Activated gamma-delta T cell treated with Interleukin-2 at 50 U/mL for 16 hours (primary cell): Measurements from ENCODE around the gene PARP2.
A peak's percentile ranks its signal among the peaks of the same experiment; 100 is the strongest.
"Not testable (repeated sequence)": the region's sequence is repeated elsewhere in the genome, so short reads cannot be mapped to it uniquely, and the experiment has no call there.

ENCODE experiments used
- DNase-seq: peaks from one replicate; pipeline ENCODE4 v3.0.0-alpha.2; 2020

PARP2 gene, protein sequence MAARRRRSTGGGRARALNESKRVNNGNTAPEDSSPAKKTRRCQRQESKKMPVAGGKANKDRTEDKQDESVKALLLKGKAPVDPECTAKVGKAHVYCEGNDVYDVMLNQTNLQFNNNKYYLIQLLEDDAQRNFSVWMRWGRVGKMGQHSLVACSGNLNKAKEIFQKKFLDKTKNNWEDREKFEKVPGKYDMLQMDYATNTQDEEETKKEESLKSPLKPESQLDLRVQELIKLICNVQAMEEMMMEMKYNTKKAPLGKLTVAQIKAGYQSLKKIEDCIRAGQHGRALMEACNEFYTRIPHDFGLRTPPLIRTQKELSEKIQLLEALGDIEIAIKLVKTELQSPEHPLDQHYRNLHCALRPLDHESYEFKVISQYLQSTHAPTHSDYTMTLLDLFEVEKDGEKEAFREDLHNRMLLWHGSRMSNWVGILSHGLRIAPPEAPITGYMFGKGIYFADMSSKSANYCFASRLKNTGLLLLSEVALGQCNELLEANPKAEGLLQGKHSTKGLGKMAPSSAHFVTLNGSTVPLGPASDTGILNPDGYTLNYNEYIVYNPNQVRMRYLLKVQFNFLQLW

DNA sequence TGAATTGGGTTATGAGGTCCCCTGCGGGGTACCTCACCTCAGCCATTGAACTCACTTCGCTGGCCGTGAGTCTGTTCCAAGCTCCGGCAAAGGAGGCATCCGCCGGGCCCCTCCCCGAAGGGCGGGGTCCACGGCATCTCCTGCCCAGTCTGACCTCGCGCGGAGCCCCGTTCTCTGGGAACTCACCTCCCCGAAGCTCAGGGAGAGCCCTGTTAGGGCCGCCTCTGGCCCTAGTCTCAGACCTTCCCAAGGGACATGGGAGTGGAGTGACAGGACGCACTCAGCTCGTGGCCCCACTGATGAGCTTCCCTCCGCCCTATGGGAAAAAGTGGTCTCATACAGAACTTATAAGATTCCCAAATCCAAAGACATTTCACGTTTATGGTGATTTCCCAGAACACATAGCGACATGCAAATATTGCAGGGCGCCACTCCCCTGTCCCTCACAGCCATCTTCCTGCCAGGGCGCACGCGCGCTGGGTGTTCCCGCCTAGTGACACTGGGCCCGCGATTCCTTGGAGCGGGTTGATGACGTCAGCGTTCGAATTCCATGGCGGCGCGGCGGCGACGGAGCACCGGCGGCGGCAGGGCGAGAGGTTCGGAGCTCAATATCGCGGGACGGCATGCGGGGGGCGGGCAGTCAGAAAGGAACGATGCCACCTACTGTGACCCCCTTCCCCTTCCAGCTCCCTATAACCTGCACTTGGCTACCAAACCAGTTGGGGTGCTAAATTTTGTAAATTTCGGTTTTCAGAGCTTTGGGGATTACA is at the start of gene PARP2:
Gene PARP2, plus strand, starts transcription at position 544 of the 770 bp plus-strand sequence. Its CDS starts 7 bp downstream, at position 551.
- peak; percentile 80 for DNase-seq

DNA sequence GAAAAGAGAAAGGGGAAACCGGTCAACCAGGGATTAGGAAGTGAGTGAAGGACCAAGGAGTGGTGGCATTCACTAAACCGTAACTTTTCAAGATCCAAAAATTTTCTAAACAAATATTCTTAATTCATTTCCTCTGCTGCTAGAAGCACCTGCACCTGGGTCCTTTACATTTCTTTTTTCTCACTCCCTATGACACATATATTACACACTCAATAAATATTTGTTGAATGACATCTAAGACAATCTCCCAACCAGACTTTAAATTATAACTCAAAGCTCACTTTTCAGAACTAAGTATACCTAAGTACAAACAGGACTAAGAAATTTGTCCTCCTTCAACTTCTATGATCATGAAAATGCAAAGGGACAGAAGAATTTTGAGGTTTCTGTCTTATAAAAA is 48.8 kb upstream of the PARP2 start:
- DNase-seq, result no peak

DNA sequence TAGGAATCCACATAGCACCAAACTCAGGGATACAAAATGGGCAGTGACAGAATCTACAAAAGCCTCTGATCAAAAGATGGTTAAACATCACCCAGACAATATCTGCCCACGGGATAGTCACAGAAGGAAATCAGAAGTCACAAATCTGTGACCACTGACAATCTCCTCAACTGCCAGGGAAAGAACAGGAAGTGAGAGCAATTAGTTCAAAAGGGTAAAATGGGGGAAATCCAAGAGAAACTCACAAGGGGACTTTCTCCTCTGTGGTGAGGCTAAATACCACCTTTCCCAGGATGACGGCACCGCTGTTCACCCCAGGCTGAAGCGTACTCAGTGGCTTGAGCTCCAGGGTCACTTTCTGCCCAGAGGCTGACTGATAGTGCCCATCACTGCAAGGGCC is 48.4 kb upstream of the PARP2 start:
- no peak for DNase-seq

DNA sequence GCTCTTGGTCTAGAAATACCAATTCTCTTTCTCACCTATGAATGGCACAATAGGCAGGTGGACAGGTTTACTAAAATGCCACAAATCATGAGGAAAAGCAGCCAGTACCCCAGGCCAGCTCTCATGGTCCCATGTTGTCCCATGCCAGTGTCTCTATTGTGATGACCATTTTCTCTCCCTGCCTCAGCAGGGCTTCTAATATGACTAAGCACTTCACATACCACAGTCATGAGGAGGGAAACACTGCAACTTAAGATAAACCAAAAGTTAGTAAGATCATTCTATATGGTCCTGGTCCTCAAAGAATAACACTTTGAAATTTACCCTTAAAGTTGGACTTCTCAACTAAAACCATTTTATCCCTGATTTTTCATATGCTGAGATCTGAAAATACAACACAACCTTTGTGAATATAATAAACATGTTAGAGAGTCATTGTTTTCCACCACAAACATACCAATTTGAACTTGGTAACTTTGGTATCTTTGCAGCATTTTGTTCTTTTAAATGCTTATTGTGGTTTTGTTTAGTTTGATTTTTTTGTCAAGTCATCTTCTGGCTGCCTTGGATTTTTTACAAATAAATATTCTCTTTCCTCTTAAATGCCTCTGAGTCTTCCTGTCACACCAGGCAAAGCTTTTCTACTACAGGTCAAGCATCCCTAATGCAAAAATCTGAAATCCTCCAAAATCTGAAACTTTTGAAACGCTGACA is 41.2 kb upstream of the PARP2 start:
- no peak for DNase-seq

DNA sequence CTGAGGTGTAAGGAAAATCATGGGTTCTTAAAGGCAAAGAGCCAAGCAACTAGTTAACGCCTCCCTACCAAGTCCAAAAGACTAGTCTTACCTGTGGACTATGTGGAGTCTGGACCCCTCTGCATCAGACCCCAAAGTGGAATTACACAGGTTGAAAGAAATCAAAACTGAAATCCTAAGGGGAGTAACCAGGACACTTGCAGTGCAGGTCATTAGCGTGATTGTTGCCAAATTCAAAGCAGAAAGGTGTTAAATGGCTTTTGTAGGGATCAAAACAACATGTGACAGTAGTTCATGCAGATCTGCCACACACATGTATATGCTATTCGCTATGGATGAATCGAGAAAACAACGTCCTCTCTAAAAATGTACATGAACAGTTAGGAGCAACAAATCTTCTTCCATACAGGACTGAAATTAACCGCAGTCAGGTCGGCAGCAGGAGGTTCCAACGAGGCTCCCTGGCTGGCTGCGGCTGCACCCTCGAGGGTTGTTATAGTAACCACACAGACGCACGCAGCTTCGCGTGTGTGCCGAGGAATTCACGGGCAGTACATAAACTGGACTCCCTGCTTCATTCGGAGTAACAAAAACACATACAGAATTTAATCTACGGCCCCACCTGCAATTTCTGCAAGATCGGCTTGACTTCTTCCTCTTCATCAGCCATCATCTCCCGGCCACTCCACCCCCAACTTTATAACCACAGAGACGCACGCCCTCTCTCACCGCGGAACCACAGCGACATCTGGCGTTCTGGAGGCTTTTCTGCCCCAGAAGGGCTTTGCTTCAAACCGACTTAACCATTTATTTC is 38.0 kb upstream of the PARP2 start, which contains the start of gene TTC5:
Gene TTC5, minus strand, starts transcription at position 687 of the 814 bp plus-strand sequence. Its CDS starts 14 bp downstream, at position 673.
- peak; percentile 90 for DNase-seq

DNA sequence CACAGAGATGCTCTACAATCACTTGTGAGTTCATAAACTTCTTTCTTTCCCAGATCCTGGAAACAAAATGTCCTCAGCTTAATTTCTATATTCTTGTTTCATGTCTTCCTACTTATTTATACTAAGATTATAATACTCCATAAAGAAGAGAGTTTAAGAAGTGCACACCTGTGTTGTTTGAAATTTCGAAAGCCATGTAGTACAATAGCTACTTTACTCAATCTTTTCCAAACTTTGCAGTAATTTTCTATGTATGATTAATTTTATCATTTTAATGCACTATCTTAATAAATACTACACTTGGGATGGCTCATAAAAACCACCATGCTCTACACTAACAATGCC is 37.4 kb upstream of the PARP2 start:
- DNase-seq, result no peak

DNA sequence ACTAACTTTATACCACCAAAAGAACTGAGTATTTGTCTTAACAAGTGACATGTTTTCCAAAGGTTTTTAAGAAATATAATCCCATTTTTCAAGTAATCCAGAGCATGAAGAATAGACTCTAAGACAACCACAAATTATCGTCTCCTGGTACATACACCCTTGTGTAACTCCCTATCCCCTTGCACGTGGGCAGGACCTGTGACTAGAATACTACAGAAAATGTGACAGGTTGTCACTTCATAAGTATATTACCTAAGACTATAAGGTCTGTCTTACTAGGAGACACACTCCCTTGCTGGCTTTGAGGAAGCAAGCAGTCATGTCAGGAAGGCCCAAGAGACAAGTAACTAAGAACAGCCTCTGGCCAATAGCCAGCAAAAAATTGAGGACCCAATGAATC is 29.4 kb upstream of the PARP2 start:
- DNase-seq, result no peak

DNA sequence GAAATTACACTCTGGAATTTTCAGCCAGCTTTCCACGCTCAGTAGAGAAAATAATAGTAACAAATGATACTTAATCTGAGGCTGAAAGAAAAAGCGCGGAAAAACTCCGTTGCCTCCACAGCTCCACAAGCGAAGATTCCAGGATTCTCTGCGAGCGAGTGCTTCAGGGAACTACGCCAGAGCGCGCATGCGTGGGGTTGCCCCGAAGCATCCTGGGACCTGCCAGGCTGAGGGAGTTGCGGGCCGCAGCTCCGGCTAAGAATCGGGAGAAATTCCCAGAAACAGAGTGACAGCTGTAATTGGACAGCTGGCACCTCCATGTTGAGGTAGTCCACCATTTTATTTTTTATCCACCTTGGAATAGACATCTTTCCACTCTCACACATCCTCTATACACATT is 25.7 kb upstream of the PARP2 start:
- DNase-seq, result no peak

DNA sequence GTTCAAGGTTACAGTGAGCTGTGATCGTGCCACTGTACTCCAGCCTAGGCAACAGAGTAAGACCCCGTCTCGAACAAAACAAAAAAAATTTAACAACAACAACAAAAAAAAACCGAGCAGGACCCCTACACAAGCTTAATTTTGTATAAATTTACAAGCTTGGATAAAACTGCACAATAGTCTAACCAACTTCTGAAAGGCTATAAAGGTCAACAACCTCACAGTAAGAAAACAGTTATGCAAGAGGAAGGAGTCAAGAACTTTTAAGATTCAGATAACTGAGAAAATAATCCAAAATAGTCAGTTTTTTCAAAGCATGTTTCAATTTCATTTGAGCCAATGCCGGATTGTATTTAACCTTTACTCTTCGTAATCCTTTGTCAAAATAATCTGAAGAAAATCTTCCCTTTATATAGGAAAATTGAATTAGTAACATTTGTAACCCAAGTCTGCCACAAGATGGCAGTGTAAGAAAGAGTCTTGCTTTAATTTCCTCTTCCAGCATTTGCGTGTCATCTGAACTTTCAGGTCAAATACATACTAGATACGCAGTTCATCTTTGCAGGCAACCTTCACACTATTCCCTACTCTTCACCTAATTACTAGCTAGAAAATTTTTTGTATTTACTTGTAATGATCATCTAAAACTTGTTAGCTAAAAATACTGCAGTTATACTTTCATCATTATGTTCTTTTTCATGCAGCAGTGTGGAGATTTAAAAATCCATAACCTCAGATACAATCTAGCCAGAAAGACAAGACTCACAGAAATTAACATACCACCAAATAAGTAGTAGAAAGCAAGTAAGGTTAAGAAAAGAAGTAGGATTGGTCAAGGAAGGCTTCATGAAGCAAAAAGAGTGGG is 16.2 kb upstream of the PARP2 start:
- DNase-seq, result peak; percentile 19

DNA sequence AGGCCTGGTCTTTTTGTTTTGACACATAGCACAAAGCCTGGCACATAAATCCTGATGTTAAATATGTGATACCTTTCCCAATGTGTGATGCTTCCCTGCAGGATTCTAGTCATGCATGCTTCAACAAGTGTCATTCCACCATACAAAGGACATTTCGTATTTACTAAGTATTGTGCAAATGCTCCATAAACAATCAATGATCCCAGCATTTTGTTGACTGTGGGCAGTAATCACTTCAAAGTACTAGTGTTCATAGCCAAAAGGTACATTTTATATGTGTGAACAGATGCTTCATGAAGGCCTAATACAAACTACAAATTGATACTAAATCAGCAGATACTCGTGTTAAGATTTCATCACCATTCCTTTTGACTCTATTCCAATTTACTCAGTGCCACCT is 14.7 kb upstream of the PARP2 start:
- no peak for DNase-seq

DNA sequence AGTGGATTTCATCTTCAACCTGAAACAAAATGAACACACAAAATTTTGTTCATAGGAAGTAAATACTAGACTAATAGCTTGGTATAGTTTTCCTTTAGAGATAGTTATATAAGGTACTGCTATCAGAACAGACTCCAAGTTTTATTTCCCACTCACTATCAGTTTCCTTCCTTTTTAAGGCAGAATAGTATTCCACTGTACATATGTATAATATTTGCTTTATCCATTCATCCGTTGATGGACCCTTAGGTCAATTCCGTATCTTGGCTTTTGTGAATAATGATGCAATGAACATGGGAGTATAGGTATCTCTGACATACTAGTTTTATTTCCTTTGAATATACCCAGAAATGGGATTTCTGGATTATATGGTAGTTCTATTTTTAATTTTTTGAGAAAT is 14.1 kb upstream of the PARP2 start:
- DNase-seq, result no peak

DNA sequence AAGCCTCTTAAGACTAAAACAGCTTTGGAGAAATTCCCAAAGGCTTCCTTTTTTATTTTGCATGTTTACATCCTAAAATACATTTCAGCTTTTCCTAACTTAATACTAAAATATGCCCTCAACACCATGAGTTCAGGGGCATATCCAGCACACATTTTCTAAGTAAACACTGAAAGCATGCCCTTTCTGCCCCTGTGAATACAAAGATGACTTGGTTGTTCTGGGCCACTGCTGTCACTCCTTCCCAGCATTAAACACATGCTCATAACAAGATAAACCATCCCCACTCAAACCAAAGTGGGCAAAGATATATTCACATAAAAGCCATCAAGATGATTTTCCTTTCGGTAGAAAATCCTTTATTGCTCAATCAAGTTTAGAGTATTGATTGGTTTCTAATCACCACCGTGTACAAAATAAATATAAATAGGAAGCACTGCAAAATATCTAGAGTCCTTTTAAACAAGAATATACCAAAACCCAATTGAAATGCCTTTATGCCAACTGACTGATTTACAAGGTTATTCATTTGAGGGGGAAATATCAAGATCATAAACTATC is 12.3 kb upstream of the PARP2 start:
- DNase-seq, result no peak

DNA sequence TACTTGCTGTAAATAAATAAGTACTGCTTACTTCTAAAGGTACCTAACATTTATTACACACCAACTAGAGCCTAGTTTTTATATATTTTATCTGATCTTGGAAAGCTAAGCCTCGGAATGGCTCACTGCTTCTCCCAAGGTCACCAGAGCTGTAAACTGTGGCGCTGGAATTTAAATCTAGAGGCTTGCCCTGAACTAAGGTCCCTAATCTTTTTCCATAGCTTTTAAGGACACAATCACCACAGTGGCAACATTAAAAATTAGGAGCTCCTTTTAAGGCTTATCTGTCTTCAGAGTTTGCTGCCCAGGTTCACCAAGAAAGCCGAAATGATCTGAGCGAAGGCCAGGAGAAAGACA is 11.0 kb upstream of the PARP2 start:
- no peak for DNase-seq

DNA sequence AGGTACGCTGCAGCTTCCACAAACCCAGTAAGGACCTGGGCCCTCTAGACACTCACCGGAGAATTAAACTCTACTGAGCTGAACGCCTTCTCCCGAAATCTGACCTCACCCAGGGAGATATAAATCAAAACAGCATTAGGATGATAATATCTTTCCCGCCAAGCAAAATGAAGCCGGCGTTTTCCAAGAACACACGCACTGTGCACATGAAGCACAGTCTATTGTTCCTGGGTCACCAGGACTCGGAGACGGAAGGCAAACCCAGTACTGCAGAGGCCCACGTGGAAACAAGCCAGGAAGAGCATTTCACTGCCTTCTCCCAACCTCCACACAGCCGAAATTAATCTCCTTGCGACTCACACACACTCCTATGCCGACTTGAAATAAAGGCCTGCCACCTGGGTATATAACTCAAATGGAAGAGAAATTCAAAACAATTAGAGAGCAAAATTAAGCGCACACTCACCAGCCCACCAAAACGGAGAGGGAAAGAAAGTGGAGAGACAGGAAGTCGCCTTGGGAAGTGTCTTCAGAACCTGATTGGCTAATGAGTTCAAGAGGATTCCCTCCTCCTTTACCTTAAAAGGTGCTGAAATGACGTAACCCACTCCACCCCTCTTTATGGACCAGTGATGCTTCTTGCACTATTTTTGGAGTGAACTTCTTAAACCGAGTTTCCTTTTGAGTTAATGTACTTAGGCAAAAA is 10.5 kb upstream of the PARP2 start, which contains the start of gene CCNB1IP1:
Gene CCNB1IP1, minus strand, starts transcription at position 492 of the 706 bp plus-strand sequence. CDS start 16,756 bp downstream, outside the sequence.
- DNase-seq, result peak; percentile 38

DNA sequence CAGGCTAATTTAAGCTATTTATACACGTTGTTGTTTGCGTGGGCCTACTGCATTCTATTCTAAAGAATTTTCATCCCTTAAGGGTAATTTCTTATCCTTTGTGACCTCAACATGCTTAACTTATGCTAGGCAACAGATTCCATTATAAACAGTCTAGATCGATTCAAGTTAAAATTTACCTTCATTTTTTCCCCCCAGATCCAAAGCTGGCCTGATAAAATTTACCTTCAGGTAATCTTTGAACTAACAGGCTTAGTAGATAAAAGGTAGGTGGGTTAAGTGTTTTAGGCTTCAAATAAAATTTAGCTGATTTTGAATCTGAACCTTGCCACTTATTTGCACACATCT is 10.0 kb upstream of the PARP2 start:
- no peak for DNase-seq

DNA sequence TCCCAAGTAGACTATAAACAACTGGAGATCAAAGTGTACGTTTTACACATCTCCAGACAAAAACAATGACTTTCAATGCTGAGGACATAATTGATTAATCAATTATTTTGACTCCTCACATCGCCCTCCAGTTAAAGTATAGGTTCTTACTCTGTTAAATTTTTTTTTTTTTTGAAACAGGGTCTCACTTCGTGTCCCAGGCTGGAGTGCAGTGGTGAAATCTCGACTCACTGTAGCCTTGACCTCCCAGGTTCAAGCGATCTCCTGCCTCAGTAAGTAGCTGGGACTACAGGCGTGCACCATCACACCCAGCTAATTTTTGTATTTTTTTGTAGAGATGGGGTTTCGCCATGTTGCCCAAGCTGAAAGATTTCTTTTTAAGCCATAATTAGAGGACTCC is 9.4 kb upstream of the PARP2 start:
- no peak for DNase-seq

DNA sequence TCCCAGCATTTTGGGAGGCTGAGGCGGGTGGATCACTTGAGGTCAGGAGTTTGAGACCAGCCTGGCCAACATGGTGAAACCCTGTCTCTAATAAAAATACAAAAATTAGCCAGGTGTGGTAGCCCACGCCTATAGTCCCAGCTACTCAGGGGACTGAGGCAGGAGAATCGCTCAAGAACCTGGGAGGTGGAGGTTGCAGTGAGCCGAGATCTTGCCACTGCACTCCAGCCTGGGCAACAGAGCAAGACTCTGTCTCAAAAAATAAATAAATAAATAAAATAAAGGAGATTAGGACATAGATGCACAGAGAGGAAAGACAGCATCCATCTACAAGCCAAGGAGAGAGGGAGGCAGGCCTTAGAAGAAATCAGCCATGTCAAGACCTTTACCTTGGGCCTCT is 2.4 kb upstream of the PARP2 start:
- DNase-seq, result not testable (repeated sequence)

DNA sequence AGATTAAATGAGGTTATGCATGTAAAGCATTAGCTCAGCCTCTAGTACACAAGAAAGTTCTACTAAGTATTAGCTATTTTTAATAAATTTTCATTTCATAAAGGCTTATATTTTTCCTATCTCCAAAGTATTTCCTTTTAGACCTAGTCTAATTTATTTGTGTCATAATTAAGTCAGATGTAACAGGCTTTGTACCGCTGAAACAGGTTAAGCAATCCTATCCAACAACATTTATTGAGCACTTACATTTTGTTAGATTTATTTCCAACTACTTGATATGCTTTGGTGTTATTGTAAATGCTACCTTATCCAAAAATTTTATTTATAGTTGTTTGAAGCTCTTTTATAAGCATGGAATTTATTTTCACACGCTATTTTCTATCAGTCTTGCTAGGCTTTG is 1.8 kb upstream of the PARP2 start:
- DNase-seq, result no peak

DNA sequence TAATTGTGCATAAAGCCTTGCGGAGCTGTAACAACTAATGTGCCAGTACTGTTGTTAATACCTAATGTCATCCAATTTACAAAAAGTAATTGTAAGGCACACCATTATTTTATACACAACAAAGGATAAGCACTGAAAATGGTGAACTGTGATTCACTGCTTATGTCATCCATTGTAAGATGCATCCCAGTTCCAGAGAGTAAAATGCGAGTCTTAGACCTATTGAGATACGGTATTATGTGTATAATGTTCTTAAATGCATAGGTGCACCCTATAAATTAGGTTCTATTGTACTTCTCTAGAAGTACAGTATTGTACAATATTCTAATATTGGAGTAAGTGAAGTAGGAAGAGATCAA is 406 bp downstream of the PARP2 start:
- DNase-seq, result no peak

DNA sequence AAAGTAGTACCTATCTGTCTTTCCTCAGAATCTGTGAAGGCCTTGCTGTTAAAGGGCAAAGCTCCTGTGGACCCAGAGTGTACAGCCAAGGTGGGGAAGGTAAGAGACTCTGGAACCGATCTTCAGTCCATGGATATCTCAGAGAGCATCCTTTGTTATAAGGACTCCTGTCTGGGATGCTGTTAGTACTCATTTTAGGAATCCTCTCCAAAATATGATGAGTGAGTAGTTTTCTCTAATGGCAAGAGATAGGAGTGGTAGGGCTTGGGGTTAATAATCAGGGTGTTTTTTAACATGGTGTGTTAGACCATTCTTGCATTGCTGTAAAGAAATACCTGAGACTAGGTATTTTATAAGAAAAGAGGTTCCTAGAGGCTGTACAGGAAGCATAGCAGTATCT is 1.9 kb downstream of the PARP2 start:
- no peak for DNase-seq

DNA sequence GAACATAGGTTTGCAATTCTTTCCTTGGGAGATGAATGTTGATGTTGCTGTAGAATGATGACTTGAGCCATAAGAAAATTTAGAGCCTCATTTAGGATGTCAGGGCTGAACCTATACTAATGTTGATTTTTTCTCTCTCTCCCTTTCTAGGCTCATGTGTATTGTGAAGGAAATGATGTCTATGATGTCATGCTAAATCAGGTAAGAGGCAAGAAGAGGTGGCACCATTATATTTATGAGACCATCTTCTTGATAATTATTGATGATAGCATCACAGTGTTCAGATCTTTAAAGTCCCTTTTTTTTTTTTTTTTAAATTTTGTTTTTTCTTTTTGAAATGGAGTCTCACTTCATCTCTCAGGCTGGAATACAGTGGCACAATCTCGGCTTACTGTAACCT is 3.3 kb downstream of the PARP2 start:
- DNase-seq, result no peak
